ENCODE measurements around the gene RNF19B.
A peak's percentile ranks its signal among the peaks of the same experiment; 100 is the strongest.
"Not testable (repeated sequence)": the region's sequence is repeated elsewhere in the genome, so short reads cannot be mapped to it uniquely, and the experiment has no call there.

The RNF19B gene

DNA sequence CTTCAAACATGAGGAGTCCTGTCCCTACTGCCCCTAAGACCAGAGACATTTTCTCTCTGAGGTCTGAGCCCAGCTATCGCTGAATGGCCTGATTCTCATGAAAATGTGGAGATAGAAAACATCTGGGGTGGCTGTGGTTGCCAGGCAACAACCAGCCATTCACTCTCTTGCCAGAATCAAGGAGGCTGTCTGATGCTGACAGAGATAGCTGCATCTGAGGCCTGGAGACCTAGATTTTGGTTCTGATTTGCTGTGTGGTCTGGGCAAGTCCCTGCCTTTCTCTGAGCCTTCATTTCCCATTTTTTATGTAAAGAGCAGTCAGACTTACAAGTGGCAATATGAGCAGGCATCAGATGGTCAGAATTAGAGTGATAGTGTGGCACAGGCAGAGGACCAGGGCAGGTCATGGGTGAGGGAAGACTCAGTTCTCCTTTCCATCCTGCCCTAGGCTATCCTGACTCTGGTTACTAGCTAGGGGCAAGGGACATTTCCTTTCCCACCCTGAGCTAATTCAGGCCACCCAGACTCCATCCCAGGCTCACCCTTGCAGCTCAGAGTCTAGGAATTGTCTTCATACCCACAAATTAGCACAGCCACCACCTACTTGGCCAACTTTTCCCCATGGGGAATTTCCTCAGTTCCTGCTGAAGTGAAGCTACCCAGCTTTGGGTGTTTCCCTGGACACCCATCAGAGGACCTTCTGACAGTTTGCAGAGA lies 20.0 kb upstream of the RNF19B start:
- no peak overlapping the region for H3K4me3 ChIP-seq (ENCODE audit: low read length)
- TF ChIP-seq ZNF274 (IDR thresholded peaks at IDR 0.05; ENCODE audit: low read depth, low read length): no peak

DNA sequence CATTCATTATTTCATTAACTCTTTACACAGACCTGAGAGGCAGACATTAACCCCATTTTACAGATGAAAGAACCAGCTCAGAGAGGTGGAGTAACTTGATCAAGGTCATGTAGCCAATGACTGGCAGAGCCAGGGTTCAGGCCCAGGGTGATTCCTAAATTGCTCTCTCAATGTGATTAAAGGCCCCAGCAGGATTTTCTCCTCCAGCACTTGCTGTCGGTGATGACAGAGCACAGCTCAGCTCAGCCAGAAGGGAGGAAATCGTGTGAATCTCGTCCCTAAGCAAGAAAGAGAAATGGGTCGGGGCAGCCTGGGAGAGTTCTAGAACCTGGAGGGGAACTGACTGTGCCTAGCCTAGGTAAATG lies 19.5 kb upstream of the RNF19B start:
- TF ChIP-seq ZNF274 (IDR thresholded peaks at IDR 0.05; ENCODE audit: low read depth, low read length): no peak
- H3K4me3 ChIP-seq (ENCODE audit: low read length): no peak overlapping the region

DNA sequence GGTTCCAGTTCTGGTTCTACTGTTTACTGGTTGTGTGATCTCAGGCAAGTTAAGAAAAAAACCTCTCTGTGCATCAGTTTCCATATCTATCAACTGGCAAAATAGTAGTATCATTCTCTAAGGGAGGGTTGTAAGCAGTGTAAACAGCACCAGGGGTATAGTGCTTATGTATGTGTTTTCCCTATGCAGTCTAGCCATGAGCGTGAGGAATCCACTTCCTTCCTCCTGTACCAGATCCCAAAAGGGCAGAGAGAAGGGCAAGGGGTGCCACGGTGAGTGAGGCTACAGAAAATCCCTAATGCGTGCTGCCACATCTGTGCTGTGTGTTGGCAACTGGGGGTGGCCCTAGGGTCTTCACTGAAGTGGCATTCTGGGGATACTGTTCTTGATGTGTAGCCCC lies 18.4 kb upstream of the RNF19B start:
- TF ChIP-seq ZNF274 (IDR thresholded peaks at IDR 0.05; ENCODE audit: low read depth, low read length): no peak
- H3K4me3 ChIP-seq (ENCODE audit: low read length): no peak overlapping the region

DNA sequence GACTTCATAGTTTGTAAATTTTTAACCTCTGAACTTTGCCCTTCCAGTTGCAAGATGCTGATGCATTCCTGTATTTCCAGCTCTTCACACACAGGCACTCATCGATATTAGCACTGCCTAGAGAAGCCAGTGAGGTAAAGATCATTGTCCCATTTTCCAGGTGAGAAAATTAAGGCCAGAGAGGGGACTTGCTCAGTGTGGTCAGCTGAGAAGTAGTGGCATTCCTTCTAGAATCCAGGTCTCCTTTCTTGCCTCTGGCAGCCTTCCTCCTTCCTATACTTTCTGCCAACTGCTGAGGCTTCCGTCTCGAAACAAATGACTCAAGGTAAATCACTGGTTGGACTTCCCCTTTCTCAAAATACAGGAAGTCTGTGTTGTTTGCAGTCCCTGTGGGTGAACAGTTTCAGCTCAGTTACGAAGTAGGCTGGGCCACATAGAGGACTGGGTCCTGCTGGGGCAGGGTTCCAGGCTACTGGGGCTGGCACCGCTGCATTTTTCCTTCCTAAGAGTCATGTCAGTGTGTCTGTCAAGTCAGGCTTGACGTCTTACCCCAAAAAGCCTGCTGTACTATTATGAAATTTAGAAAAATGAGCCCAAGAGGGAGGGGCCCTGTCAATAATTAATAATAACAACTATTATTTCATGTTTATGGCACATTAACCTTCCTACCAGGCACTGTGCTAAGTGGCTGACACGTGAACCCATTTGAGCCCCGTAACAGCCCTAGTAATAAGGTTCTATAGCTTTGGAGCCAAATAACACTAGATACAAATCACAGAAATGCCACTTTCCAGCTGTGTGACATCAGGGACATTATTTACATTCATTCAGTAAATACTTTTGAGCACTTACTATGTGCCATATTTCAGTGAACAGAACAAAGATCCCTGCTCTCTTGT lies 16.6 kb upstream of the RNF19B start:
- no peak for TF ChIP-seq ZNF274 (IDR thresholded peaks at IDR 0.05; ENCODE audit: low read depth, low read length)
- H3K4me3 ChIP-seq (ENCODE audit: low read length): peak overlapping the region; percentile 35; the same call in 1 of the 2 replicates

DNA sequence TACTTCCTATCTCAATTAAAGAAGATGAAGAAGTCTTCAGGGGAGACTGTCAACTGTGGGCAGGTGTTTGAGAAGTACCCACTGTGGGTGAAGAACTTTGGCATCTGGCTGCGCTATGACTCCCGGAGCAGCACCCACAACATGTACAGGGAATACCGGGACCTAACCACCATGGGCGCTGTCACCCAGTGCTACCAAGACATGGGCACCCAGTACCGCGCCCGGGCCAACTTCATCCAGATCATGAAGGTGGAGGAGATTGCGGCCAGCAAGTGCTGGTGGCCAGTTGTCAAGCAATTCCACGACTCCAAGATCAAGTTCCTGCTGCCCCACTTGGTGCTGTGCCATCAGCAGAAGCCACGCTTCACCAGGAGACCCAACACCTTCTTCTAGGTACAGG lies 15.5 kb upstream of the RNF19B start:
- TF ChIP-seq ZNF274 (IDR thresholded peaks at IDR 0.05; ENCODE audit: low read depth, low read length): no peak
- no peak overlapping the region for H3K4me3 ChIP-seq (ENCODE audit: low read length)

DNA sequence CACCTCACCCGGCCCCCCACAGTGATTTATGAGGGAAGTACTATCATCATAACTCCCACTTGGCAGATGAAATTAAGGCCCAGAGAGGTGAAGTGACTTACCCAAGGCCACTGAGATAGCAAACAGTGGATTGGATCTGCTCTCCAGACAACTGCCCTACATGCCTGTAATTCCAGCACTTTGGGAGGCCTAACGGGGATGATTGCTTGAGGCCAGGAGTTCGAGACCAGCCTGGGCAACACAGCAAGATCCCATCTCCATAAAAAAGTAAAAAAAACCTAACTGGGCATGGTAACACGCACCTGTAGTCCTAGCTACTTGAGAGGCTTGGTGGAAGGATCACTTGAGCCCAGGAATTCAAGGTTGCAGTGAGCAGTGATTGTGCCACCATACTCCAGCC lies 14.2 kb upstream of the RNF19B start:
- no peak overlapping the region for H3K4me3 ChIP-seq (ENCODE audit: low read length)
- TF ChIP-seq ZNF274 (IDR thresholded peaks at IDR 0.05; ENCODE audit: low read depth, low read length): no peak

DNA sequence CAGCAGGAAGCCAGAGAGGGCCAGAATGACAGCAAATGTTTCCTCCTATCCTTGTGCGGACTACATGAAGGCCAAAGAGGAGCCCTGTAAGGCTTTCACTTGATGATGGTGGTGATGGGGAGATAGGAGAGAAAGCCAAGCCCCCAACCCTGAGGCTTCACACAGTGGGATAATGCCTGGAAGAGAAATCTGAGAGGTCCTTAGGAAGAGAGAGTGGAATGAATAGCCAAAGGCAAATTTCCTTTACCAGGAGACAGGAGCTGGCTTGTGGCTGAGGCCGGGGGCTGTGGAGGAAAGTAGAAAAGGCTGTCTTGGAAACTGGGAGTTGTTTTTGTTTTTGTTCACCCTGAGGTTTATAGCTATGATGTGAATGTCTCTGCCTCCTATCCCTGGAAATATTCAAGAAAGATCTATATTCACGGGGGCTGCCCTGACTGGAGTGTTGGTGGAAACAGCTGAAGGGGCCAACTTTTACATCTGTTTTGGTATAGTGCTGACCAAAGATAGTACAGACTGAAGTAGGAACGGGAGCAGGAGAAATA lies 13.0 kb upstream of the RNF19B start:
- no peak overlapping the region for H3K4me3 ChIP-seq (ENCODE audit: low read length)
- TF ChIP-seq ZNF274 (IDR thresholded peaks at IDR 0.05; ENCODE audit: low read depth, low read length): no peak

DNA sequence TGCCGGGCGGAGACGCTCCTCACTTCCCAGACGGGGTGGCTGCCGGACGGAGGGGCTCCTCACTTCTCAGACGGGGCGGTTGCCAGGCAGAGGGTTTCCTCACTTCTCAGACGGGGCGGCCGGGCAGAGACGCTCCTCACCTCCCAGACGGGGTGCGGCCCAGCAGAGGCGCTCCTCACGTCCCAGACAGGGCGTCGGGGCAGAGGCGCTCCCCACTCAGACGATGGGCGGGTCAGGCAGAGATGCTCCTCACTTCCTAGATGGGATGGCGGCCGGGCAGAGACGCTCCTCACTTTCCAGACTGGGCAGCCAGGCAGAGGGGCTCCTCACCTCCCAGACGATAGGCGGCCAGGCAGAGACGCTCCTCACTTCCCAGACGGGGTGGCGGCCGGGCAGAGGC lies 10.4 kb upstream of the RNF19B start:
- not testable (repeated sequence) for H3K4me3 ChIP-seq (ENCODE audit: low read length)

DNA sequence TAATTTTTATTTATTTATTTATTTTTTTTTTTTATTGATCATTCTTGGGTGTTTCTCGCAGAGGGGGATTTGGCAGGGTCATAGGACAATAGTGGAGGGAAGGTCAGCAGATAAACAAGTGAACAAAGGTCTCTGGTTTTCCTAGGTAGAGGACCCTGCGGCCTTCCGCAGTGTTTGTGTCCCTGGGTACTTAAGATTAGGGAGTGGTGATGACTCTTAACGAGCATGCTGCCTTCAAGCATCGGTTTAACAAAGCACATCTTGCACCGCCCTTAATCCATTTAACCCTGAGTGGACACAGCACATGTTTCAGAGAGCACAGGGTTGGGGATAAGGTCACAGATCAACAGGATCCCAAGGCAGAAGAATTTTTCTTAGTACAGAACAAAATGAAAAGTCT lies 8.8 kb upstream of the RNF19B start:
- not testable (repeated sequence) for H3K4me3 ChIP-seq (ENCODE audit: low read length)

DNA sequence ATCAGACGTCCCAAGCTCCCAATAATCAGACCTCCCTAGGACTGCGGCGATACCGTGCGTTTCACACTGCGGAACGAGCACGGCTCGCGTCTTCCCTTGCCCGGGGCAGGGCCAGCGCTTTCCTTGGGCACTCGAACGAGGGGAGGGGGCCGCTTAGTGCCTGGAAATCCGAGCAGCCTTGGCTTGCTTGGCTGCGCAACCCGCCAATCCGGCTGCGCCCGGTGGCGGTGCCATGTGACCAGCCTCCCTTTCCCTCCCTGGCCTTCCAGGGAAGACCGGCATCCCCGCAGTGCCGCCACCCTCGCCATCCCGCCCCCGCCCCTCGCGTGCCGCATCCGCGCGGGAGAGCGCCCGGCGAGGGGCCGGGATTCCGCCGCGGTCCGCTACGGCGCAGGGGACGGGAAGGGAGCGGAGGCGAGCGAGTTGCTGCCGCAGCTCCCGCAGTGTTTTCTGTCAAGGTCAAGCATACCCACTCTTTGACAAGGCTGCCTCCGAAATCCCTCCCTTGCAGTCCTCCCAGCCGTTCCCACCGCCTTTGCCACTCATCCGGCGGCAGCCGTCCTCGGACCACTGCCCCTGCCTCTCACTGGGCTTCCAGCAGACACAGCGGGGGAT lies 8.3 kb upstream of the RNF19B start:
- TF ChIP-seq ZNF274 (IDR thresholded peaks at IDR 0.05; ENCODE audit: low read depth, low read length): no peak
- H3K4me3 ChIP-seq (ENCODE audit: low read length): peak overlapping the region; percentile 30; the same call in 1 of the 2 replicates

DNA sequence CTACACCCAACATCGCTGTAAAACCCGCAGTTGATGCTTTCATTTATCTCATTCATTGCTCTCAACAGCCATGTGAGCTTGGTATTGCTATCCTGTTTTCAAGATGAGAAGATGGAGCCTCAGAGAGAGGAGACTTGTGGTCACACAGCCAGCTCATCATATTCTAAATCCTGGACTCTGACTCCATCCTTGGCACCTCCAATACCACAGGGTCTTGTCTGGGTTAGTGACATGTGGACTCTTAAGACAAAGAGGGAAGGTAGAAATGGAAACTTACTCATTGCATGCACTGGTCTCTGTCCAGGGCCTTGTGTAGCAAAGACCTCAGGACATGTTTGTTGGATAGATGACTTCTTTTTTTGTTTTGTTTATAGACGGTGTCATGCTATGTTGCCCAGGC lies 7.0 kb upstream of the RNF19B start:
- no peak overlapping the region for H3K4me3 ChIP-seq (ENCODE audit: low read length)
- no peak for TF ChIP-seq ZNF274 (IDR thresholded peaks at IDR 0.05; ENCODE audit: low read depth, low read length)

DNA sequence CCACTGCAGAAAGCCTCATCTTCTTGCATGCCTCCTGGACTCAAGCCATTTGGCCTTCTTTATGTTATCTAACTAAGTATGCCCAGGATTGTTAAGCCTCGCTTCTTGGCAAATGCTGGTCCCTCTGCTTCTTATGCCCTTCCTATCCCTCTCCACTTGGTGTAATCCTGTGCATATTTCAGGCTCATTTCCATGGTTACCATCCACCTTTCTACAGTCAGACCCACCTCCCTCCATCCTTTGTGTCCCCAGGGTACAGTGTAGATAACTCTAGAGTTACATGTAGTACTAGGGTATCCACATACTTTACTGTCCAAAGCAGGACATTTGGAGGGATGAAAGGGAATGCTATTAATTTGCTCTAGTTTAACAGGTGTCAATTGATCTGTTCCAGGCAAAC lies 6.5 kb upstream of the RNF19B start:
- no peak overlapping the region for H3K4me3 ChIP-seq (ENCODE audit: low read length)
- no peak for TF ChIP-seq ZNF274 (IDR thresholded peaks at IDR 0.05; ENCODE audit: low read depth, low read length)

DNA sequence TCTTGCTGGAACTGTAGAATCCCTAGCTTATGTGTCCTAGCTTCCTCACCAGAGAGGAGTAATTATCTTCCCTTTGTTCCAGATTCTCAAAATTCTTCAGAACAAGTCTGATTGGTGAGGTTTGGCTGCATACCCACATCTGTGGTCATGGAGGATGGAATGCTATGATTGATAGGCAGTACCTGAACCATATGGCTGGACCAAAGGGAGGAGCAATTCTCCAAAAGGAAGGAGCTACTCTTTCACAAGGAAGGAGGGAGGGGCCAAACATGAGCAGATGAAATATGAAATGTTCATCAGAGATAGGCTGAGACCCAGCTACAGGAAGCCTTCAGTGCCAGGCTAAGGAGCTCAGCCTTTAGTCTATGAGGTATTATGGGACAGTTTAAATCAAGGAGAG lies 5.0 kb upstream of the RNF19B start:
- TF ChIP-seq ZNF274 (IDR thresholded peaks at IDR 0.05; ENCODE audit: low read depth, low read length): no peak
- no peak overlapping the region for H3K4me3 ChIP-seq (ENCODE audit: low read length)

DNA sequence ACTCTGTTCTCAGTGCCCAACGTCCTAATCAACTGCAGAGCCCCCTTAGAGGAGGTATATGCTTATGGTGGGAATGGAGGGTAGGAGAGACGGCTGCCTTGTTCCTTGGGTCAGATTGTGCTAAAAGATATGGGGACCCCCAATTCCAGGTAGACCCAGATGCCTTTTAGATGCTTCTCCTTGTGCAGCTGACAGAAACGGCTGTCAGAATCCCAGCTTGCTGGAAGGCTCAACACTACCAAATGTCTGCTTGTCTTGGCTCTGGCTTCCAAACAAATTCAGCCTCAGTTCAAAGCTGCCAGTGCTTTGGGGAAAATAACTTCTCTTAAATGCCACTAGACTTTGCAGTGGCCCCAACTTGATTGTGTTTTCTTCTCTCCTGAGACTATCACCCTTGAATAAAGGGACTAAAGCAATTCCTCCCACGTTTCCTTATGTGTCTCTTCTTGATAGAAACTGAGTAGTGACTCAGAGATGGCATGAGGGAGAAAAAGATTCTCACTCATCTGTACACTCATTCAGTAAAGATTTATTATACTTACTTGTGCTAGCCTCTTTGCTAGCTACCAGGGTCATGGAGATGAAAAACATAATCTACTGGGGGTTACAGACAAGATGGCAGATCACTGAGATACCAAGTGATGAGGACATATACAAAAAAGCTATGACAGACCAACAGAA lies 3.4 kb upstream of the RNF19B start:
- no peak for TF ChIP-seq ZNF274 (IDR thresholded peaks at IDR 0.05; ENCODE audit: low read depth, low read length)
- H3K4me3 ChIP-seq (ENCODE audit: low read length): no peak overlapping the region

Measured in GM08714 (cell line).